ENCODE measurements around the gene ANKRD35.

GRCh38 chr1:145912128-145912641, 26.5 kb upstream of the ANKRD35 start:
- TF ChIP-seq POLR2A (IDR thresholded peaks at IDR 0.05) (no peak), CTCF (IDR thresholded peaks at IDR 0.05) (no peak)
